Esophagus muscularis mucosa (tissue), 4 donors: ENCODE data around the gene ABR. TPM values are rescaled to one million over a fixed set of nuclear protein-coding genes. Genes with fewer than 3 reads are reported as not detected.
"Not testable (repeated sequence)": the region's sequence is repeated elsewhere in the genome, so short reads cannot be mapped to it uniquely, and the experiment has no call there.

Experiments
- DNase-seq: peaks from one replicate; pipeline ENCODE4 v3.0.0-alpha.2; 2017; ENCODE audit errors: extremely low spot score
- H3K27ac ChIP-seq, 4 donors: fragments of 200-600 bp; sonication (generic); replicated peaks in 1 of 4; 1 replicate in 3 of 4; 2 replicates in 1 of 4; pipeline ENCODE4 v1.5.1; 2016 to 2019; ENCODE audit warnings: mild to moderate bottlenecking in 1 of 4
- H3K27me3 ChIP-seq, 4 donors: fragments of 200-600 bp; sonication (generic); one replicate each; pipeline versions ENCODE4 v1.5.1 to v1.6.0; 2016 to 2019
- H3K36me3 ChIP-seq, 4 donors: fragments of 200-600 bp; sonication (generic); one replicate each; pipeline ENCODE4 v1.5.1; 2016 to 2019
- H3K4me1 ChIP-seq, 4 donors: fragments of 200-600 bp; sonication (generic); one replicate each; pipeline ENCODE4 v1.5.1; 2016 to 2019
- H3K4me3 ChIP-seq, 4 donors: fragments of 200-600 bp; sonication (generic); 1 replicate in 2 of 4; 2 replicates in 2 of 4; pipeline ENCODE4 v1.5.1; 2016 to 2019; ENCODE audit warnings: mild to moderate bottlenecking in 4 of 4, moderate library complexity in 1 of 4
- H3K9me3 ChIP-seq, 4 donors: fragments of 200-600 bp; sonication (generic); 1 replicate in 3 of 4; 2 replicates in 1 of 4; pipeline ENCODE4 v1.5.1; 2016 to 2019
- EP300 ChIP-seq: sonication (generic); formaldehyde crosslinking; IDR thresholded peaks from one replicate; pipeline ENCODE4 v1.6.1; 2017; ENCODE audit warnings: antibody characterized with exemption
- POLR2A ChIP-seq: fragments of 450-650 bp; IDR thresholded peaks from one replicate; pipeline ENCODE4 v1.6.1; 2017; ENCODE audit warnings: antibody characterized with exemption, moderate library complexity, mild to moderate bottlenecking, low read depth
- POLR2AphosphoS5 ChIP-seq, 2 donors: sonication (generic); formaldehyde crosslinking; IDR thresholded peaks; one replicate each; pipeline ENCODE4 v1.6.1; 2017; ENCODE audit warnings: antibody characterized with exemption in 2 of 2
- WGBS: methylation state at CpG from one replicate; pipeline ENCODE4 v1.1.5; 2018; 5-methylcytosine and 5-hydroxymethylcytosine counted together
- intact Hi-C: fragments of 100-400 bp; cut with DNase I; formaldehyde crosslinking; loops from one replicate; pipeline ENCODE4 v1.15.1; 2023
- total RNA-seq, 4 donors: library from RNA; depleted of rRNA; stranded (reverse); fragments of >200 nt; gene quantifications; one replicate each; pipeline versions ENCODE4 v1.1.0 to v1.2.1, GENCODE V29; 2016
- TF ChIP-seq, protein P1 (sequence below), 3 experiments: fragments of 200-600 bp in 2 of 3; fragments of 450-650 bp in 1 of 3; sonication (generic) in 2 of 3; IDR thresholded peaks; one replicate each; pipeline ENCODE4 v1.5.1; 2017 to 2019; ENCODE audit warnings: antibody characterized with exemption in 3 of 3, mild to moderate bottlenecking in 2 of 3, moderate library complexity in 1 of 3

The ABR gene
- total RNA-seq, 4 donors from 2014 or later = 98.4 to 142 (median 114) TPM

DNA sequence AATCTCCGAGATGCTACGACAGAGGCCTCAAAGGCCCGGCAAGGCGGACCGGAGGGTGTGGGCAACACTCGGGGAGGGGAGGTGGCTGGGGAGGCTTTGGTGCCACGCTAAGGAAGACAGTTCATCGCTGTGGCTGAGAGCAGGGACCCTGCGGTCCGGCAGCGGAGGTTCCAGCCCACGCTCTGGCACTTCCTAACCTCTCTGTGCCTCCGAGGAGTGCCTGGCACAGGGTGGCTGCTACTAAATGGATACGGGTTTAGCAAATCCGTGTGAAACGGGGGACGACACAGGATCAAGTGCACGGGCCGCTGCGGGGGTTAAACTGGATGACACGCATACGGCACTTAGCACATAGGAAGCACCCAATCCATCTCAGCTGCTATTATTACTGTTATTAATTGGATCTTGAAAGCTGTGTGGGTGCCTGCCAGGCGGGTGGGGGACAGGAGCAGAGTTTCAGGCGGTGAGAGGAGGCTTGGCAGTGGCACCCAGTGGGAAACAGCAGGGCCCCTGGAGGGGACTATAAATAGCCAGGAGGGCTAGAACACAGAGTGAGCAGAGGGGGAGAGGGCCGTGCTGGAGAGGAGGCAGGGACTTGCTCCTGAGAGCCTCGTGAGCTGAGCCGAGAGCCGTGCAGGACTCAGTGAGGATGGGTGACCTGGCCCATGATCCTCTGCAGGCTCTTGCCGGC lies 45.0 kb downstream of the ABR start:
- Histone ChIP-seq H3K27ac (peak overlapping the region; percentile 39 to 69 (median 54)), H3K27me3 (no peaks in the 10 kb centered on the region), H3K4me3 (peak overlapping the region; percentile 21 to 28 (median 22)), H3K4me1 (peaks cover 28 to 57% (median 45%) of the 10 kb centered on the region in 4 donors), H3K36me3 (peaks cover 0 to 4% (median 0%) of the 10 kb centered on the region in 4 donors), H3K9me3 (no peaks in the 10 kb centered on the region)
- intact Hi-C loops = loop anchor here (5.0 kb wide), 1 partner anchor 48 kb away; no protein-coding TSS in a partner anchor
- 38% methylated on average over 23 of the region's 29 CpGs for WGBS
- no peak for TF ChIP-seq EP300
- TF ChIP-seq POLR2AphosphoS5 (IDR thresholded peaks at IDR 0.05) = peak in 1 of 2 donors; percentile 20
- TF ChIP-seq, protein P1, sequence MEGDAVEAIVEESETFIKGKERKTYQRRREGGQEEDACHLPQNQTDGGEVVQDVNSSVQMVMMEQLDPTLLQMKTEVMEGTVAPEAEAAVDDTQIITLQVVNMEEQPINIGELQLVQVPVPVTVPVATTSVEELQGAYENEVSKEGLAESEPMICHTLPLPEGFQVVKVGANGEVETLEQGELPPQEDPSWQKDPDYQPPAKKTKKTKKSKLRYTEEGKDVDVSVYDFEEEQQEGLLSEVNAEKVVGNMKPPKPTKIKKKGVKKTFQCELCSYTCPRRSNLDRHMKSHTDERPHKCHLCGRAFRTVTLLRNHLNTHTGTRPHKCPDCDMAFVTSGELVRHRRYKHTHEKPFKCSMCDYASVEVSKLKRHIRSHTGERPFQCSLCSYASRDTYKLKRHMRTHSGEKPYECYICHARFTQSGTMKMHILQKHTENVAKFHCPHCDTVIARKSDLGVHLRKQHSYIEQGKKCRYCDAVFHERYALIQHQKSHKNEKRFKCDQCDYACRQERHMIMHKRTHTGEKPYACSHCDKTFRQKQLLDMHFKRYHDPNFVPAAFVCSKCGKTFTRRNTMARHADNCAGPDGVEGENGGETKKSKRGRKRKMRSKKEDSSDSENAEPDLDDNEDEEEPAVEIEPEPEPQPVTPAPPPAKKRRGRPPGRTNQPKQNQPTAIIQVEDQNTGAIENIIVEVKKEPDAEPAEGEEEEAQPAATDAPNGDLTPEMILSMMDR (IDR thresholded peaks at IDR 0.05) = no peak
- no peak for TF ChIP-seq POLR2A
- no peak for DNase-seq

DNA sequence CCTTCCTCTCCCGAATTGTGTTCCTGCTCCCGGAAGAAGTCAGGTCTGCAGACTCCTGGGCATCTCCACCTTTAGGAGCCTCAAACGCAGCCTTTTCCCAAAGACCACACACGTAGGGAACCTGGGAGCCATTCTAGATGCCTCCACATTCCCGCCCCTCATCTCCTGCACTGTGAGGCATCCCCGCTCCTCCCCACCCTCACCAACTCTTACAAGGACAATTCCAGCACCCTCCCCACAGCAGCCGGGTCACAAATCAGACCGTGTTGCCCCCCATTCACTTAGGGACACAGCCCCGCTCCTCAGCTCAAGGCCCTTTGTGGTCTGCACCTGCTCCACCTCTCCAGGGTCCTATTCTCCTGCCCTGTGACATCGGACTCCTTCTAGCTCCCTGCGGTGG lies 49.6 kb downstream of the ABR start:
- peaks cover 0 to 4% (median under 1%) of the 10 kb centered on the region in 4 donors for H3K36me3 ChIP-seq
- no peak for DNase-seq
- intact Hi-C loops = no loop called here
- no peak overlapping the region for H3K4me3 ChIP-seq
- no peaks in the 10 kb centered on the region for H3K9me3 ChIP-seq
- WGBS = 93% methylated on average over 11 of the region's 11 CpGs
- TF ChIP-seq POLR2A (no peak), POLR2AphosphoS5 (IDR thresholded peaks at IDR 0.05) (no peak), EP300 (no peak)
- TF ChIP-seq, protein P1 (IDR thresholded peaks at IDR 0.05) = no peak
- no peaks in the 10 kb centered on the region for H3K27me3 ChIP-seq
- peaks cover 19 to 35% (median 24%) of the 10 kb centered on the region in 4 donors for H3K4me1 ChIP-seq
- no peak overlapping the region for H3K27ac ChIP-seq

DNA sequence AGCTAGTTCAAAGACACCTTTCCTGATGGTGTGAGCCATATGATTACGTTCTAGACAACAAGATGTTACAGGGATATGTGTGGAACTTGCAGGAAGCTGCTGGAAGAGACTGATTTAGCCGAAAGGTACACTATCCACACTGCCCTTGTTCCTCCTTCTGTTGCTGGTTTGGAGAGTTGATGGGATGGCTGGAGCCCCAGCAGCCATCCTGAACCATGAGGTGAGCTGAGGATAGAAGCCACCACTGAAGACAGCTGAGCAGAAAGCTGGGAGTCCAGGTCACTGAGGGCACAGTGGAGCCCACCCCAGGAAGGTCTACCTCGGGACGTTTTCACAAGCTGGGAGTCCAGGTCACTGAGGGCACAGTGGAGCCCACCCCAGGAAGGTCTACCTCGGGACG lies 51.3 kb downstream of the ABR start:
- H3K27ac ChIP-seq, intact Hi-C loops, H3K27me3 ChIP-seq, DNase-seq, H3K9me3 ChIP-seq, H3K4me3 ChIP-seq: not testable (repeated sequence)
- H3K4me1 ChIP-seq = peaks cover 7 to 29% (median 14%) of the 10 kb centered on the region in 4 donors
- H3K36me3 ChIP-seq = peaks cover 0 to 17% (median 11%) of the 10 kb centered on the region in 4 donors
- WGBS = 100% methylated on average over 2 of the region's 6 CpGs

DNA sequence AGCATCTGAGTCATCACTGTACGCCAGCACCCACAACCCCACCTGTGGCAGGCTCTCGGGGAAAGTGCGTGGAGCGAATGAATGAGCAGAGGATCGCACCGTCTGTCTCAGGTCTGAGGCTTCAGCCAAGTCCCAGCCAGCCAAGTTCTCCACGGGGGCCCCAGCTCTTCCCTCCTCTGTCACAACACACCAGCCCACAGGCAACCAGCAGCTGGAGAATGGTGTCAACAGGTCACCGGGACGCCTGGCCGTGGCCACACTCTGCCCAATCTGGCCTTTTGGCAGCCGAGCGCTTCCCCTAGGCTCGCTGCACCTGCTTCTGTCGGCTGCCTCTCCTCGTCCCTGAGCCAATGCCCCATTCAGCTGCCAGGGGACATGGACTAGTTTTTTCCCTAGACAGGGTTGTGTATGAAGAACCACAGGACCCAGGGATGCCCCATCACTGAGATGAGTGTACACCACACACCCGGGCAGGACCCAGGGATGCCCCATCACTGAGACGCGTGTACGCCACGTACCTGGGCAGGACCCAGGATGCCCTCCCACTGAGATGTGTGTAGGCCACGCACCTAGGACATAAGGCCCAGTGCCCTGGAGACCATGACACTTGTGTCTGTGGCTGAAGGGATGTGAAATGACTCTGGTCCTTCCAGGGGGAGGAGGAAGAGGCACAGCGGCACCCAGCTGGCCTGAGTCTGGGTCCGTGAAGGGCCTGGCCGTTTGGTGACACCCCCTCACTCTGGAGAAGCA lies 52.8 kb downstream of the ABR start:
- TF ChIP-seq POLR2AphosphoS5 (IDR thresholded peaks at IDR 0.05) (no peak), POLR2A (no peak), EP300 (no peak)
- TF ChIP-seq, protein P1 (IDR thresholded peaks at IDR 0.05) = no peak
- WGBS = 88% methylated on average over 11 of the region's 24 CpGs

DNA sequence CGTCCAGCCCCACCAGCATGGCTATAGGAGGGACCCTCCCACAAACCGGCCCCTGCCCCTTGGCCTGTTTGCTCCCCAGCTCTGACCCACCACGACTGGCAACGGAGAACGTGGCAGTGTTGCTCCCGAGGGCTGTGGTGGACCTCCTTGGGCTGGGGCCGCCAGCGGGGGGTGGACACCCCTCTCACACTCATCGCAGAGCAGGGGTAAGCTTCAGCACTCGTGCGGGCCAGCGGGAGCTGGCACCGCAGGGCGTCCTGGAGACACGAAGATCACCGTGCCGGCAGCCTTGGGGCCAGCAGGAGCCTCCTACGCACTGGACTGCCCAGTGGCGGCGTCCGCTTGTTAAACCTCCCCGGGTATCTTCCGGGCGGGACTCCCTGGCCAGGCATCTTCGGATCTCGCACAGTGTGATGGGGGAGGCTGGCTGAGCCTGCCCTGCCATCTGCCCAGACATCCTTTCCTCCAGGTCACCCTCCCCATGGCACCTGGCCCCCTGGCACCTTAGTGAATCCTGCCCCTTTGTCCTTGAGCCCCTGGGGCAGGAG lies 53.5 kb downstream of the ABR start:
- peaks cover 22 to 41% (median 27%) of the 10 kb centered on the region in 4 donors for H3K4me1 ChIP-seq
- peaks cover 0 to 17% (median 11%) of the 10 kb centered on the region in 4 donors for H3K36me3 ChIP-seq
- 78% methylated on average over 5 of the region's 26 CpGs for WGBS
- H3K9me3 ChIP-seq = no peaks in the 10 kb centered on the region
- TF ChIP-seq POLR2A (no peak), POLR2AphosphoS5 (IDR thresholded peaks at IDR 0.05) (no peak), EP300 (no peak)
- TF ChIP-seq, protein P1 (IDR thresholded peaks at IDR 0.05) = no peak
- intact Hi-C loops = no loop called here
- H3K4me3 ChIP-seq = no peak overlapping the region
- no peak for DNase-seq
- no peak overlapping the region for H3K27ac ChIP-seq
- H3K27me3 ChIP-seq = no peaks in the 10 kb centered on the region

More for the DNA sequence above, 52.8 kb downstream of the ABR start:
- intact Hi-C loops = no loop called here
- DNase-seq = no peak
- H3K36me3 ChIP-seq = peaks cover 0 to 17% (median 11%) of the 10 kb centered on the region in 4 donors
- peaks cover 19 to 36% (median 22%) of the 10 kb centered on the region in 4 donors for H3K4me1 ChIP-seq
- no peak overlapping the region for H3K27ac ChIP-seq
- H3K27me3 ChIP-seq = no peaks in the 10 kb centered on the region
- no peak overlapping the region for H3K4me3 ChIP-seq
- no peaks in the 10 kb centered on the region for H3K9me3 ChIP-seq
